ENCODE data around the gene LTBP2.

LTBP2 gene

GRCh38 chr14:74491956-74492775 lies 119.9 kb downstream of the LTBP2 start:
- DNase-seq (ENCODE audit: extremely low spot score): no peak
- ChIA-PET CTCF (interaction anchor here (0.7 to 2.4 kb wide), 9 partner anchors 10 to 129 kb away, joined by 3 to 8 read pairs (median 3); no protein-coding TSS in a partner anchor), POLR2A (no interaction called here)
- TF ChIP-seq CTCF (IDR thresholded peaks at IDR 0.05; ENCODE audit: control extremely low read depth, extremely low read depth, low read depth, missing control alignments): peak; percentile 54

- ChIA-PET POLR2A (no interaction called here), CTCF (interaction anchor here (0.9 to 2.3 kb wide), 8 partner anchors 9 to 129 kb away, joined by 3 to 8 read pairs (median 4); no protein-coding TSS in a partner anchor)
- TF ChIP-seq CTCF (IDR thresholded peaks at IDR 0.05; ENCODE audit: control extremely low read depth, extremely low read depth, low read depth, missing control alignments): no peak
- no peak for DNase-seq (ENCODE audit: extremely low spot score)
These were observed 121.6 kb downstream of the LTBP2 start for GRCh38 chr14:74490486-74490885.

- ChIA-PET POLR2A (no interaction called here), CTCF (no interaction called here)
- TF ChIP-seq CTCF (IDR thresholded peaks at IDR 0.05; ENCODE audit: control extremely low read depth, extremely low read depth, low read depth, missing control alignments): no peak
- no peak for DNase-seq (ENCODE audit: extremely low spot score)
These were observed 123.1 kb downstream of the LTBP2 start for GRCh38 chr14:74488786-74489397.

GRCh38 chr14:74486164-74486563 lies 125.9 kb downstream of the LTBP2 start:
- POLR2A ChIA-PET: no interaction called here
- CTCF ChIA-PET: interaction anchor here (0.5 to 1.7 kb wide), 4 partner anchors 11 to 1128 kb away, joined by 3 to 5 read pairs (median 3); no protein-coding TSS in a partner anchor
- no peak for TF ChIP-seq CTCF (IDR thresholded peaks at IDR 0.05; ENCODE audit: control extremely low read depth, extremely low read depth, low read depth, missing control alignments)
- no peak for DNase-seq (ENCODE audit: extremely low spot score)

GRCh38 chr14:74483321-74483720 lies 128.7 kb downstream of the LTBP2 start:
- ChIA-PET CTCF (no interaction called here), POLR2A (no interaction called here)
- no peak for DNase-seq (ENCODE audit: extremely low spot score)
- TF ChIP-seq CTCF (IDR thresholded peaks at IDR 0.05; ENCODE audit: control extremely low read depth, extremely low read depth, low read depth, missing control alignments): no peak

GRCh38 chr14:74482571-74482970 lies 129.5 kb downstream of the LTBP2 start:
- ChIA-PET CTCF (interaction anchor here (1.6 kb wide), 1 partner anchor 8 kb away, joined by 8 read pairs; no protein-coding TSS in a partner anchor), POLR2A (no interaction called here)
- TF ChIP-seq CTCF (IDR thresholded peaks at IDR 0.05; ENCODE audit: control extremely low read depth, extremely low read depth, low read depth, missing control alignments): no peak
- DNase-seq (ENCODE audit: extremely low spot score): no peak
